HG03457 (cell line): Measurements from ENCODE around the gene PLEKHA4.
"Not testable (repeated sequence)": the region's sequence is repeated elsewhere in the genome, so short reads cannot be mapped to it uniquely, and the experiment has no call there.

Experiments used
- ATAC-seq: cut with Tn5 transposase; IDR thresholded peaks from one replicate; pipeline ENCODE4 v1.9.1; 2021; ENCODE audit warnings: moderate number of reproducible peaks; ENCODE audit not compliant: unreplicated experiment

PLEKHA4 gene

GRCh38 chr19:48868114-48868886 is at the start of gene PLEKHA4:
Gene PLEKHA4 (minus strand): TSS chr19:48868617. CDS start chr19:48867620, 997 bp downstream.
- ATAC-seq, result no peak

GRCh38 chr19:48918071-48918470 is 49.7 kb upstream of the PLEKHA4 start:
- ATAC-seq, result no peak

GRCh38 chr19:48915757-48916156 is 47.3 kb upstream of the PLEKHA4 start:
- ATAC-seq, result no peak

GRCh38 chr19:48914181-48914580 is 45.8 kb upstream of the PLEKHA4 start:
- ATAC-seq, result no peak

- no peak for ATAC-seq
Observed at GRCh38 chr19:48913114-48913889, 44.9 kb upstream of the PLEKHA4 start.

- ATAC-seq, result no peak
Observed at GRCh38 chr19:48910803-48911202, 42.4 kb upstream of the PLEKHA4 start.

GRCh38 chr19:48909424-48910077 is 41.1 kb upstream of the PLEKHA4 start:
- not testable (repeated sequence) for ATAC-seq

- no peak for ATAC-seq
Observed at GRCh38 chr19:48907671-48908070, 39.3 kb upstream of the PLEKHA4 start.

- ATAC-seq, result no peak
Observed at GRCh38 chr19:48906324-48906723, 37.9 kb upstream of the PLEKHA4 start.

- ATAC-seq, result no peak
Observed at GRCh38 chr19:48905664-48906063, 37.2 kb upstream of the PLEKHA4 start.

GRCh38 chr19:48903788-48904187 is 35.4 kb upstream of the PLEKHA4 start:
- not testable (repeated sequence) for ATAC-seq

GRCh38 chr19:48902291-48902690 is 33.9 kb upstream of the PLEKHA4 start:
- not testable (repeated sequence) for ATAC-seq

GRCh38 chr19:48900477-48901406 is 32.3 kb upstream of the PLEKHA4 start:
- ATAC-seq, result no peak

- ATAC-seq, result no peak
Observed at GRCh38 chr19:48899781-48900476, 31.5 kb upstream of the PLEKHA4 start, which contains the start of gene NUCB1. Gene NUCB1 (plus strand): TSS chr19:48900312. CDS start chr19:48900797, 485 bp downstream.

GRCh38 chr19:48899386-48899749 is 31.0 kb upstream of the PLEKHA4 start:
- not testable (repeated sequence) for ATAC-seq

GRCh38 chr19:48897181-48897580 is 28.8 kb upstream of the PLEKHA4 start:
- ATAC-seq, result no peak

- no peak for ATAC-seq
Observed at GRCh38 chr19:48896191-48896720, 27.8 kb upstream of the PLEKHA4 start.

GRCh38 chr19:48895226-48895625 is 26.8 kb upstream of the PLEKHA4 start:
- ATAC-seq, result no peak

- ATAC-seq, result no peak
Observed at GRCh38 chr19:48890551-48890950, 22.1 kb upstream of the PLEKHA4 start.

- ATAC-seq, result not testable (repeated sequence)
Observed at GRCh38 chr19:48889496-48889895, 21.1 kb upstream of the PLEKHA4 start.
